Stimulated activated CD8-positive, alpha-beta memory T cell treated with anti-CD3 and anti-CD28 coated beads, Interleukin-15, amount 100 ng/mL, for 24 hours (primary cell): ENCODE data around the gene DOCK3.
A peak's percentile ranks its signal among the peaks of the same experiment; 100 is the strongest.
"Not testable (repeated sequence)": the region's sequence is repeated elsewhere in the genome, so short reads cannot be mapped to it uniquely, and the experiment has no call there.

Experiments used
- DNase-seq: peaks from one replicate; pipeline ENCODE4 v3.0.0-alpha.2; 2020; ENCODE audit warnings: low read depth

Gene DOCK3

DNA sequence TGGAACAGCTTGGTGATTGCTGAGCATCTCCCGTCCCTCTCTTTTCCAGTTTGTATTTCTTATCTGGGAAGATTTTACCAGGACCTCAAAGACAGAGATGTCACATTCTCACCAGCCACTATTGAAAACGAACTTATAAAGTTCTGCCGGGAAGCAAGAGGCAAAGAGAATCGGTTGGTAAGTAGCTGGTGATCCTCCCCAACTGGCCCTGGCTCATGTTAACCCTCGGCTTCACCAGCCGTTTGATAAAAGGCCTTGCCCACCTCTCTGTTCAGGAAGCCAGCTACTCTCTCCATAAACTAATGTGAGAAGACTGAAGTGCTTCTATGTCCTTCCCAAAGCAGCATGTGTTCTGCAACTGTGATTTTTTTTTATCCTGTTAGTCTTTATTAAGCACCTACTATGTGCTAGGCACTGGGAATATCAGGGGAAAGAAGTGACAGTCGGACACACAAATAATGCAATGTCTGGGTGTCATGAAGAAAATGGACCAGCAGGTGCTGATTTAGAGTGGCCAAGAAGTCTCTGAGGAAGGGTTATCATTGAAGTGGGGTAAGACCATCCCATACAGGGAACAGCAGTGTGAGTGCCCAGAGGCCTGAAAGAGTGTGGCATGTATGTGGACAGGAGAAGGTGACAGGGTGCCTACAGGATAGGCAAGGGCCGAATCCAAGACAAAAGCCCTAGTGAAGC, 711.6 kb downstream of the DOCK3 start:
- DNase-seq = no peak

DNA sequence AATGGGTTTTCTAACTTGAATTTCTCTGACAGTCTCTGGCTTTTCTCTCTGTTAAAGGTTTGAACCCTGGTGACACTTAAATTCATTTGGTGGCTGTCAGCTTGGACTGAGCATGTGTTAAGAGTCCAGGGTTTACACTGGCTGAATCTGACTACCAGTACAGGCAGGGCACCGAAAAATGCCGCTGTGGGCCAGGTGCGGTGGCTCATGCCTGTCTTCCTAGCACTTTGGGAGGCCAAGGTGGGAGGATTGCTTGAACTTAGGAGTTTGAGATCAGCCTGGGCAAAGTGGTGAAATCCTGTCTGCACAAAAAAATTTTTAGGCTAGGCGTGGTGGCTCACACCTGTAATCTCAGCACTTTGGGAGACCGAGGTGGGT, 712.1 kb downstream of the DOCK3 start:
- DNase-seq = no peak

DNA sequence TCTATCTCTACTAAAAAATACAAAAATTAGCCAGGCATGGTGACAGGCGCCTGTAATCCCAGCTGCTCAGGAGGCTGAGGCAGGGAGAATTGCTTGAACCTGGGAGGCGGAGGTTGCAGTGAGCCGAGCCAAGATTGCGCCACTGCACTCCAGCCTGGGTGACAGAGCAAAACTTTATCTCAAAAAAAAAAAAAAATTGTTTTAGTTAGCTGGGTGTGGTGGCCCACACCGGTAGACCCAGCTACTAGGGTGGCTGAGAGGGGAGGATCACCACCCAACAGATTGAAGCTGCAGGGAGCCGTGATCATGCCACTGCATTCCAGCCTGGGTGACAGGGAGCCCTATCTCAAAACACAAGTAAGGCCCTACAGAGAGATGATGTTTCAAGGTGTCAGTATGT, 712.6 kb downstream of the DOCK3 start:
- DNase-seq = not testable (repeated sequence)

DNA sequence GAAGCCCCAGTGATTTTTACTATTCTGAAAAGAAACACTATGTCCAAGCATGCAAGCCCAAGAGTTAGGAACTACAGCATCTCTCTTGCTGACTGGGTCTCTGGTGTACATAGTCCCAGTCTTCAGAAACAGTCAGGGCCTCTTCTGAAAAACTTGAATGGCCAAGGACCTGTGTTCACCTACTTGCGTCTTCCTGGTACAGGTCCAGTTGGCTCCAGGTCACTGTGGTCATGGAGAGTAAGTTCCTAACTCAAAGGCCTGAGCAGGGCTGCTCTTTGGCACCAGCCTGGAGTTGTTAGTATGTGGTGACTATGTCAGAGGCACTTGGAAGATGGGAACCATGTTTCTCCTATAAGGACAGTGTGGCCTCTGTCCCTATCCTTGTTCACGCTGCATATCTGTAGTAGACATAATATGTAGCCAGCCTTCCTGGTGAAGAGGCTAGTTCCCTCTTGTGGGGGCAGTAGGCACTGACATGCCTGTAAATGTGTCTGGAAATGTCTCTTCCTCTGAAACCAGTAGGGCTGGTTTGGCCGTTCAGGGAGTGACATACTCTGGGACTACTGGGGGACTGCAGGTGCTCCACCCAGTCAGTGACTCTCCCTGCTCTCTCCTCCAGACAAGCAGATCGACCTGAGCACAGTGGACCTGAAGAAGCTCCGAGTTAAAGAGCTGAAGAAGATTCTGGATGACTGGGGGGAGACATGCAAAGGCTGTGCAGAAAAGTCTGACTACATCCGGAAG, 713.7 kb downstream of the DOCK3 start:
- DNase-seq = no peak

DNA sequence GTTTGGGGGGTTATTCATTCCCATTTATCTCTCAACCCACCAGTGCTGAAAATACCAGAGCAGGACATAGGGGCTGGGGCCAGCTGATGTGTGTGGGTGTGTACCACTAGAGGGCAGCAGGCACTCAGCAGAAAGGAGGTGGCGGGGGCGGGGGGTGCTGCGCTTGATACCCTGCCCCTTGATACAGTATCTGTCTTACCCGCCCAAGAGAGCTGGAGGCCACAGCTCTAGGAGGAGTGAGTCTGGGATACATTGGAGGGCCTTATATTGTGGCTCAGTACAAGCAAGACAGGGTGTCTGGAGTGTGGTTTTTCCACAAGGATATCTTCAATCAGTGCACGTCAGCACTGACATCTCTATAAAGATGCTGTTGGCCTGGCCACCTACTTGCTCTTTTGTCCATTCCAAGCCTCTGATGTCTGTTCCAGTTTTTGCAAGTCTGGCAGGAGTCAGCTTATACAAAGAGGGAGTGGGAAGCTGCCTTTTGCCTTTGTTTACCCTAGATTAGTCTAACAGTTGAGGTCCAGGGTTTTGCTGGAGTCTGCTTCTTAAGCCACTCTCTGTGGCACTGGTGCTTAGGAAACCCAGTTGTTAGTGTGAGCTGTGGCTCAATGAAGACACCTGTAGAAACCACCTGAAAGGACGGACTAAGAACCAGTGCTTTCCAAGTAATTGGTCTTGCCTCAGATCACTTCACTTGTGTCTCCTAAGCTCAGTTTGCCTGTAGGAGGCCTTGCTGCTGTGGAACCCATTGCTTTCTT, 714.9 kb downstream of the DOCK3 start:
- no peak for DNase-seq

DNA sequence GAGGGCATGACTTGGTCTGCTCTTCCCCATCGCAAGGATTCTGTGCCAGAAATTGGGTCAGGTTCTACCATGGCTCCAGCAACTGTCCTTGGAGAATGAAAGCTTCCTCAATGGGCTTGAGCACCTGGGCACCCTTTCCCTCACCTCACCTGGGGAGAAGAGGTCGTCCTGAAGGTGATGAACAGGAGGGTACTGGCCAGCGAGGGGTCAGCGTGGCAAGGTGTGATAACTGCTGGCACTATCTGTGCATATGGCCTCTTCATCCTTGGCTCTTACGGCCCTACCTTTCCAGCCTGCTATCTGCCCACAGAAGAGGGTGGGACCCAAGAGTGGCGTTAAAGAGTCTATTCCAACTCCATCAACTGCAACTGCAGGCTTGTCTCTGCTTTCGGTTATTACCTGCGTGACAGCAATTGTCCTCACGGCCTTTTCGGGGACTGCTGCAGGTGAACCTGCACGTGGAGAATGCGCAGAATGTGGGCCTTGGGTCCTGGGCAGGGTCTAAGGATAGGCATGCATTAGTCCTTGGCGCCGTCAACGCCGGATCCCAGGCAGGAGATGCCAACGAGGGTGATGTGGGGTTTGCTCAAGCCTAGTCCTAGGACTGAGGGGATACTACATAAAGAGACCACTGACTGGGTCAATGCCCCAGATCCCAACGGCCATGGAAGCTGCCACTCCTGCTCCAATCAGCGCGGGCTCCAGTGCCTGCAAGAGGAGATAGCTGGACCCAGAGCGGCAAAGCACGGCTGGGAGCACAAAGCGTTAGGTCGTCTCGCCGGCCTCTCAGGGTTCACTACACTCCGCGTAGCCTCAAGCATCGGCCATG, 715.7 kb downstream of the DOCK3 start:
- DNase-seq = no peak

DNA sequence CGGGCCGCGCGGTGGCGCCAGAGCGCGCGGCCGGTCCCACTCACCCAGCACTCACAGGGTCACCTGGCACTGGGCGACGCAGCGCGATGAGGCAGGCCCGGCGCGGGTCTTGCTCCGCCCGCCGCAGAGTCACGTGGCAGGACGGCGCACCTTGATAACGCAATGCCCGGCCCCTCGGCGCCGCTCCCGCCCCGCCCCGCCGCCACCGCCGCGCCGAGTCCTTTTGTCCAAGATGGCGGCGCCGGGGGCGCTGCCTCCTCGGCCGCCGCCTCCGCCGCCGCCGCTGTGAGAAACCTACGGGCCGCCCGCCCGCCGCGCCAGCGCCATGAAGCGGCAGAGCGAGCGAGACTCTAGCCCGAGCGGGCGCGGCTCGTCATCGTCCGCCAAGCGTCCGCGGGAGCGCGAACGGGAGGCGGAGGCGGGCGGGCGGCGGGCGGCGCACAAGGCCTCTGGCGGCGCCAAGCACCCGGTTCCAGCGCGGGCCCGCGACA, 716.4 kb downstream of the DOCK3 start, which contains the start of gene RBM15B:
Gene RBM15B, plus strand, starts transcription at position 211 of the 491 bp plus-strand sequence. Its CDS starts 115 bp downstream, at position 326.
- DNase-seq = peak; percentile 93

DNA sequence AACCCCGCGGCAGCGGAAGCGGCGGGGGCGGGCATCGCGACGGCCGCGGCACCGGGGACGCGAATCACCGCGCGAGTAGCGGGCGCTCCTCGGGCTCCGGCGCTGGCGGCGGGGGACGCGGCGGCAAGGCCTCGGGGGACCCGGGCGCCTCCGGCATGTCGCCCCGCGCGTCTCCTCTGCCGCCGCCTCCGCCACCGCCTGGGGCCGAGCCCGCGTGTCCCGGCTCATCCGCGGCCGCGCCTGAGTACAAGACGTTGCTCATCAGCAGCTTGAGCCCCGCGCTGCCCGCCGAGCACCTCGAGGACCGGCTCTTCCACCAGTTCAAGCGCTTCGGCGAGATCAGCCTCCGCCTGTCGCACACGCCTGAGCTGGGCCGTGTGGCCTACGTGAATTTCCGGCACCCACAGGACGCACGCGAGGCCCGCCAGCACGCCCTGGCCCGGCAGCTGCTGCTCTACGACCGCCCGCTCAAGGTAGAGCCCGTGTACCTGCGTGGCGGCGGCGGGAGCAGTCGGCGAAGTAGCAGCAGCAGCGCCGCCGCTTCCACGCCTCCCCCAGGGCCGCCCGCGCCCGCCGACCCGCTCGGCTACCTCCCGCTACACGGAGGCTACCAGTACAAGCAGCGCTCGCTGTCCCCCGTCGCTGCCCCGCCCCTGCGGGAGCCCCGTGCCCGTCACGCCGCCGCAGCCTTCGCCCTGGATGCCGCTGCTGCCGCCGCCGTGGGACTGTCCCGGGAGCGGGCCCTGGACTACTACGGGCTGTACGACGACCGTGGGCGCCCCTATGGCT, 717.0 kb downstream of the DOCK3 start:
- DNase-seq = no peak

DNA sequence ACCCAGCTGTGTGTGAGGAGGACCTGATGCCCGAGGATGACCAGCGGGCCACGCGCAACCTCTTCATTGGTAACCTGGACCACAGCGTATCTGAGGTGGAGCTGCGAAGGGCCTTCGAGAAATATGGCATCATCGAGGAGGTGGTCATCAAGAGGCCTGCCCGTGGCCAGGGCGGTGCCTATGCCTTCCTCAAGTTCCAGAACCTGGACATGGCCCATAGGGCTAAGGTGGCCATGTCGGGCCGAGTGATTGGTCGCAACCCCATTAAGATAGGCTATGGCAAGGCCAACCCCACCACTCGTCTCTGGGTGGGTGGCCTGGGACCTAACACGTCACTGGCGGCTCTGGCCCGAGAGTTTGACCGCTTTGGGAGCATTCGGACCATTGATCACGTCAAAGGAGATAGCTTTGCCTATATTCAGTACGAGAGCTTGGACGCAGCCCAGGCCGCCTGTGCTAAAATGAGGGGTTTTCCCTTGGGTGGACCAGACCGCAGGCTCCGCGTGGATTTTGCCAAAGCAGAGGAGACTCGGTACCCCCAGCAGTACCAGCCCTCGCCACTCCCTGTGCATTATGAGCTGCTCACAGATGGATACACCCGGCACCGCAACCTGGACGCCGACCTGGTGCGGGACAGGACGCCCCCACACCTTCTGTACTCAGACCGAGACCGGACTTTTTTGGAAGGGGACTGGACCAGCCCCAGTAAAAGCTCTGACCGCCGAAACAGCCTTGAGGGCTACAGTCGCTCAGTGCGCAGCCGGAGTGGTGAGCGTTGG, 717.8 kb downstream of the DOCK3 start:
- no peak for DNase-seq

DNA sequence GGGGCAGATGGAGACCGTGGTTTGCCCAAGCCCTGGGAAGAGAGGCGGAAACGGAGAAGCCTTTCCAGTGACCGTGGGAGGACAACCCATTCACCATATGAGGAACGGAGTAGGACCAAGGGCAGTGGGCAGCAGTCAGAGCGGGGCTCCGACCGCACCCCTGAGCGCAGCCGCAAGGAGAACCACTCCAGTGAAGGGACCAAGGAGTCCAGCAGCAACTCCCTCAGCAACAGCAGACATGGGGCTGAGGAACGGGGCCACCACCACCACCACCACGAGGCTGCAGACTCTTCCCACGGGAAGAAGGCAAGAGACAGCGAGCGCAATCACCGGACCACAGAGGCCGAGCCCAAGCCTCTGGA, 718.4 kb downstream of the DOCK3 start:
- no peak for DNase-seq

DNA sequence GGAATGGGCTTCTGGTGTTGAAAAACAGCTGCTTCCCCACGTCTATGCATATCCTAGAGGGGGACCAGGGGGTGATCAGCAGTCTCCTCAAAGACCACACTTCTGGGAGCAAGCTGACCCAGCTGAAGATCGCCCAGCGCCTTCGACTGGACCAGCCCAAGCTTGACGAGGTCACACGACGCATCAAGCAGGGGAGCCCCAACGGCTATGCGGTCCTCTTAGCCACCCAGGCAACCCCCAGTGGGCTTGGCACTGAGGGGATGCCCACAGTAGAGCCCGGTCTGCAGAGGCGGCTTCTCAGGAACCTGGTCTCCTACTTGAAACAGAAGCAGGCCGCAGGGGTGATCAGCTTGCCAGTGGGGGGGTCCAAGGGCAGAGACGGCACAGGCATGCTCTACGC, 718.8 kb downstream of the DOCK3 start:
- no peak for DNase-seq

DNA sequence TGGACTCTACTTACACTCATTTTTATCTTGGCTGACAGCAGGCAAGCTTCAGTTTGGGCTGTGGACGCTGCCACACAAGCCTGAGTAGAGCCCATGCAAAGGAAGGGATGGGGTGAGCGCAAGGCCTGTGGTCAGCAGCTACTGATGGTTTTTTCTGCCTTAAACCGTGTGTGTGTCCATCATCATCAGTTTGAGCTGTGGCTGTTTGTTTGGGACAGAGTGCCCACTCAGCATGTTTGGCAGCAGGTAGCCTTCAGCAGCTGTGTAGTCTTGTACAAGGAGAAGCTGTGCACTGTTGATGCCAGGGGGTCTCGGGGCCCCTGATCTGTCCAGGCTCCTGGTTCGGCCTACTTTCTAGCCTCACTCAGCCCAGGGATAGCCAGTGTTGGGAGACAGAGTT, 719.8 kb downstream of the DOCK3 start:
- no peak for DNase-seq

DNA sequence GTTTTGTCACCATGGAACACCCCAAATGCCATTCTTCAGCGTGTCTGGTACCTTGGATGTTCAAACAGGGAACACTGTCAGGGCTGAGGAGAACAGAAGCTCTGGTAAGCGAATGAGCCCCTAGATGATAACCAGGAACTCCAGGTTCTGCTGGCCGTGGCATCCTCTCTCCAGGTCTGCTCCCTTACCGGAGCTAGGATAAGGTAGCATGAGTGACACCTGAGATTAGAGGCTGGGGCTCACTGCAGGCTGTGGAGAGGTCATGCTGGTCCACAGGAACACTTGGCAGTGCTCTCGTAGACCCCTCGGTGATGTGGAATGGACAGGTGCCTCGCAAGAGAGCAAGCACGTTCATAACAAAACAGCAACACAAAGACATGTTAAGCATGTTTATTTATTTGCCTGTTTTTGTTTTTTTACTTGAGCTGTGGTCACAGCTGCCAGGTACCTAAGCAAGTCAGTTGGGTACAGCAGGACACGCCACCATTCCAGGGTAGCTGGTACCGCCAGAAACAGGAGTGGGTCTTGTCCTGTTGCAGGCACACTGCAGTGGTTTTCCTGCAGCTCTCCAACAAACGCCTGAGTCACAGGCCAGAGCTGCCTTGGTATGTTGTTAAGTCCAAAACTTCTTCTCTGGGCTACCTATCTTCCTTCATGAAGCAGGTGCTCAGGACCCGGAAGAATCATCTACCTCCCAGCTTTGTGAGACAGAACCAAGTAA, 720.9 kb downstream of the DOCK3 start:
- no peak for DNase-seq

DNA sequence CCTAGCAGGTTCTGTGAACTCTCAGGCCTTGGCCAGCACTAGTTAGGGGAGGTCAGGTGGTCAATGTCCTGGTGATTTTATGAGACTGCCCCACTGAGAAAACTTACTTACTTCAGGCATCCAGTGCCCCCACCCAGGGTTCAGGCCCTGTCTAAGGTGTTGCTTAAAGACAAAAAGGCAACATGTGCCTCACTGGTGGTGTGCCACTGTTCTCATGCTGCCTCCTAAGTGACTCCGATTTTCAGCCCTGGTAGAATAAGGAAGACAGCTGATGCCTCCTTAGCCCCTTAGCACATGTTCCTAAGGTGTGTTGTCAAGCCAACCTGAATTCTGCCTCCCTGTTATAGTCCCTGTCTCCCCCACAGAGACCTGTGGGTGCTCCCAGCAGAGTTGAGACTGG, 721.7 kb downstream of the DOCK3 start:
- no peak for DNase-seq

DNA sequence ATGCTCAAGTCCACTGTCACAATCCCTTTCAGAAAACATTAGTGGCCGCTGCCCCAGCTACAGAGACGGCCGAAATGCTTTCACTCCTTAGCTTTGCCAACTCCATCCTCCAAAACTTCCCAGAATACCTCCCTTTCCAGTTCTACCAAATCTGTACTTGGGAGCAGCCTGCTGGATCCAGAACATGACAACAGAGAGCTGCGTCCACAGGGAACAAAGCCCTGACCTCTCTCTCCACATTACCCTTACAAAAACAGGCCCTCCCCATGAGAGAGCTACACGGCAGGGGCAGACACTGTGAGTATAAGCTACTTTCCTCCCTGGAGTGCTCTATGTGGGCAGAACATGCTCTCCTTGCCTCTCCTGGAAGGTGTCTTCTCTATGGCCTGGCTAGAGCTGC, 722.7 kb downstream of the DOCK3 start:
- no peak for DNase-seq

DNA sequence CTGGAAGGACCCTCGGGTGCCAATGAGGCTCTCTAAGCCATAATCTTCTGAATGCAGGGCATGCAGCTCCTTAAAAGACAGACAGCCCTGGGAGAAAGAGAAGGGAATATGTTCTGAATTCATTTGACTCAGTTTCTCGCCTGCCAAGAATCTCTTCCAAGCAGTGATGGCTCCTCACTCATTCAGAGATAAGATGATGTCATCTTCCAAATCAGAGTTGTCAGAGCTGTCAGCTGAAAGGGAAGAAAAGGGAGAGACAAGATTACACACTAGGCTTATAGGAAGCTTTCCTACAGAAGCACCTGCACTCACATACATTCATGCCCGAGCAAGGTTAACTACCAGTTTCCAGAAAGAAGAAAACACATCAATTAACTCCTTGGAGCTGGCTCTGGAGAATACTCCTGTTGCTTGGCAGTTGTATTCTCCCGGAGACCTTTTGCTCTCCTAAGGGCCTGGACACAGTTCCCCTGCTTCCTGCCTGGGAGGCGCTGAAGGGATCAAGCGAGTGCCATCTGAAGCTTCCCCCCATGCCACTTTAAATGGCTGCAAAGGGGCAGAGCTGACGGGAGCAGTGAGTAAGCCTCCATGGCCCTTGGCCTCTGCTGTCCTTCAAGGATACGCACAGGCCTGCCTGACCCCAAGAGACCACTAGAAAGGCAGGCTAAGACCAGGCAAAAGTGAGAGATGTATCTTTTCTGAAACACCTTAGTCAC, 724.0 kb downstream of the DOCK3 start:
- DNase-seq = no peak

DNA sequence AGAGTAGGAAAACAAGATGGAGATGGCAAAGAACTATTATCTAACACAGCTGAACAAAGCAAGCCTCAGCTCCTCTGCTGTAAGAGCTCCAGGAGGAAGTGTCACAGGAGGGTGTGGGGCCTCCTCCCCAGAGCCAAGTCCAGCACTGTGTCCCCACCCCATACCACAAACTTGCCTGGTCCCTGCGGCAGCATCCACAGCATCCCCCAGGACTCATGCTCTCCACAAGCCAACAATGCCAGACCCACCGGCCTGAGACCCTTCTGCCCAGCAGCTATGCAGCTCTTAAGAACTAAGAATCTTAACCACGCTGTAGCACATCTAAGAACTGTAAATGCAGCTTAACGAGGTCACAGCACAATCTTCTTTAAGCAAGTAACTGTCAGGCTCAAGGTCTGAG, 725.4 kb downstream of the DOCK3 start:
- no peak for DNase-seq

DNA sequence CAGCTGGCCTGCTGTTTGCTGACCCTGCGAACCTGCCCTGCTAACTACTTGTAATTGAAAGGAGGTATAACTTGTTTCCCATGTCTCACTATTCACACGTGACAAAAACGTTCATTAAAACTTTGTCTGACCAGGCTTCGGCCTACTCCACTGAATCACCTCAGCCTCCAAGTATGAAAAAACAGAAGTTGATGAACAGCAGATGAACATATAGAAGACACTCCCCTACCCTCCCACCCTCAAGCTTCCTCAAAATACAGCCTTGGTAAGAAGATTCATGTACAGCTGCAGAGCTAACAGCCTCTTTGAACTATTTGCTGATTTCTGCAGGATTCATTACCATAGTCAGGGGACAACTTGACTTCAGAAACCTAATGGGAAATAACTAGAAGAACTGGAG, 727.0 kb downstream of the DOCK3 start:
- no peak for DNase-seq

DNA sequence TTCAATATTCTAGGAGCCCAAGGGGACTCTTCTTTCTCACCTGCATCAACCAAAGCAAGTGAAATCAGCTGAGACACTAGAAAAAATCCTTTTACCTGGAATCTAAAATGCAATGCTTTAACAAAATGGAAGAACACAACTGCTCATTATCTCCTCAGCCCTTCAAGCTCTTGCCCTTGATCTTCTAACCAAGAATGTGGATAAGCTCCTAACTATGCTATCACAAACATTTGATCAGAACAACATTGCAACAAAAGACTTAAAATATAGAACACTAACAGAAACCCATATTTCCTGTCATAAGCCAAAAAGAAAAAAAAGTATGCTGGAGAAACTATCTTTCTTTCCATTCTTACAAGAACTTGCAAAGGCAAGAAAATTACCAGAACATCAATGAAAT, 728.9 kb downstream of the DOCK3 start:
- DNase-seq = no peak
